SK-N-MC (cell line): Measurements from ENCODE around the gene CEND1.

Experiments used
- EZH2 ChIP-seq: fragments of 200-600 bp; sonication (generic); IDR thresholded peaks from one replicate; pipeline ENCODE4 v1.6.1; 2017; ENCODE audit warnings: antibody characterized with exemption
- FOXP2 ChIP-seq: optimal IDR thresholded peaks from 2 replicates; pipeline ENCODE3; 2011; ENCODE audit warnings: mild to moderate bottlenecking, moderate library complexity; ENCODE audit not compliant: insufficient read depth; ENCODE audit errors: extremely low read length, control extremely low read depth
- POLR2AphosphoS5 ChIP-seq: IDR thresholded peaks from 2 replicates; pipeline ENCODE4 v1.6.1; 2012; ENCODE audit warnings: mild to moderate bottlenecking, low read depth, low read length, borderline replicate concordance

- TF ChIP-seq POLR2AphosphoS5 (peak; percentile 46; the same call in 1 of the 2 replicates), EZH2 (no peak), FOXP2 (no peak)
Measured at GRCh38 chr11:776561-777287, 13.2 kb downstream of the CEND1 start.
